ENCODE results near the gene MAPK1IP1L. TPM values are rescaled to one million over a fixed set of nuclear protein-coding genes. Genes with fewer than 3 reads are reported as not detected.
A peak's percentile ranks its signal among the peaks of the same experiment; 100 is the strongest.

The MAPK1IP1L gene
- total and polyA plus RNA-seq, 2 of the 13 experiments (the other 11 are each of a cell fraction or from before 2014, with no cell fraction given): 27.8 to 68.4 TPM

DNA sequence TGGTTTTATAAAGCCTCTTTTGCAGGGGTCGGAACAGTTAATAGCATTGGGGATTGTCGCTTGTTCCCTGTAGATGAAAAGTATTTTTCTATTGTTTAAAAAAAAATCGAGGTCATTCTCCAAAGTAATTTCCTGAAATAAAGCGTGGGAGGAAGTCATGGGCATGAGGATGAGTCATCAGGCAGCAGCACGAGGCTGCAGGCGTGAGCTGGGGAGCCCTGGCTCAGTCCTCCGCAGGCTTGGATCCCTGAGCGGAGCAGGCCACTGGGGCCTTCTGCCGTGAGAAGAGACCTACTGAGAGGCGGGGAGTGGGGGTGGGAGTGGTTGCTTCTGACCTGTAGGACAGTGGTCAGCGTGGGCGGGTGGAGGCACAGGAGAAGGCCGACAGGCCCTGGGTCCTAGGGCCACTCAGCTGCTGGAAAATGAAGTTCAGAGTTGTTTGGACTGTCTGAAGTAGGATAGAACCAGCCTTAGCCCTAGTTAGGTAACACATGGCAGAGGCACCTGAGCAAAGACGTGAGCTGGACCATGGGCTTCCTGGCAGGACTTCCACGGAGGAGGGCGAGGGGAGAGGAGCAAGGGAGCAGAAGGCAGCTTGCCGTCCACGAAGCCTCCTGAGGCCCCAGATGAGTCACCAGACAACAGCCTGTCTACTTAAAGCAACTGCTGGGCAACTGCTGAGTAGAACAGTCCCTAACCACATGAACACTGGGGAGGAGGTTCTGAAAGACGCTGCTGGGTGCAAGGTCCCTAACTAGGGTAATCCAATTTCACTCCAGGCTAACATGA lies 56.5 kb downstream of the MAPK1IP1L start (continued):
- TF ChIP-seq PAX8 (CRISPR knock-in tag; IDR thresholded peaks at IDR 0.05; ENCODE audit: borderline replicate concordance) (no peak), PAXIP1 (CRISPR knock-in tag; conservative IDR thresholded peaks at IDR 0.05) (peak; percentile 59), ZNF7 (CRISPR knock-in tag; IDR thresholded peaks at IDR 0.05) (0 out of 2 replicates have a peak, but pooled peaks have one; percentile 6), ZNF766 (CRISPR knock-in tag; IDR thresholded peaks at IDR 0.05; ENCODE audit: borderline replicate concordance) (peak; percentile 73; the same call in 1 of the 2 replicates), ZFP1 (CRISPR knock-in tag; IDR thresholded peaks at IDR 0.05) (peak; percentile 57; the same call in 1 of the 2 replicates), ZSCAN12 (CRISPR knock-in tag; IDR thresholded peaks at IDR 0.05) (peak; percentile 89; the same call in 1 of the 2 replicates), ZNF124 (CRISPR knock-in tag; IDR thresholded peaks at IDR 0.05) (no peak), ZNF558 (CRISPR knock-in tag; IDR thresholded peaks at IDR 0.05; ENCODE audit: borderline replicate concordance) (peak; percentile 87; the same call in 1 of the 2 replicates), CBX5 (CRISPR knock-in tag; IDR thresholded peaks at IDR 0.05; ENCODE audit: borderline replicate concordance) (0 out of 2 replicates have a peak, but pooled peaks have one; percentile 41), SOX13 (IDR thresholded peaks at IDR 0.05) (peak; percentile 37; the same call in 1 of the 2 replicates), SOX13 (CRISPR knock-in tag; conservative IDR thresholded peaks at IDR 0.05 in 1 of 2, IDR thresholded peaks at IDR 0.05 in 1 of 2) (peak in 1 of 2 experiments; percentile 70; a peak in 1 of 4 replicates), ZNF891 (CRISPR knock-in tag; IDR thresholded peaks at IDR 0.05) (0 out of 2 replicates have a peak, but pooled peaks have one; percentile 63), PATZ1 (CRISPR knock-in tag; IDR thresholded peaks at IDR 0.05) (peak; percentile 60), ARID5B (CRISPR knock-in tag; IDR thresholded peaks at IDR 0.05) (peak; percentile 72), SMAD1 (CRISPR knock-in tag; IDR thresholded peaks at IDR 0.05; ENCODE audit: borderline replicate concordance, low read depth) (no peak), RNF2 (conservative IDR thresholded peaks at IDR 0.05; ENCODE audit: low read depth) (peak; percentile 84; the same call in 1 of the 2 replicates), IRX3 (CRISPR knock-in tag; IDR thresholded peaks at IDR 0.05; ENCODE audit: borderline replicate concordance, low read depth) (0 out of 2 replicates have a peak, but pooled peaks have one; percentile 32)
- TF ChIP-seq, protein P1, sequence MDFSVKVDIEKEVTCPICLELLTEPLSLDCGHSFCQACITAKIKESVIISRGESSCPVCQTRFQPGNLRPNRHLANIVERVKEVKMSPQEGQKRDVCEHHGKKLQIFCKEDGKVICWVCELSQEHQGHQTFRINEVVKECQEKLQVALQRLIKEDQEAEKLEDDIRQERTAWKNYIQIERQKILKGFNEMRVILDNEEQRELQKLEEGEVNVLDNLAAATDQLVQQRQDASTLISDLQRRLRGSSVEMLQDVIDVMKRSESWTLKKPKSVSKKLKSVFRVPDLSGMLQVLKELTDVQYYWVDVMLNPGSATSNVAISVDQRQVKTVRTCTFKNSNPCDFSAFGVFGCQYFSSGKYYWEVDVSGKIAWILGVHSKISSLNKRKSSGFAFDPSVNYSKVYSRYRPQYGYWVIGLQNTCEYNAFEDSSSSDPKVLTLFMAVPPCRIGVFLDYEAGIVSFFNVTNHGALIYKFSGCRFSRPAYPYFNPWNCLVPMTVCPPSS (IDR thresholded peaks at IDR 0.05): no peak

Data from HepG2 (cell line).